Ishikawa (cell line): ENCODE measurements around the gene MEPE.
A peak's percentile ranks its signal among the peaks of the same experiment; 100 is the strongest.

Experiments used
- CEBPB ChIP-seq: IDR thresholded peaks from 2 replicates; pipeline ENCODE4 v1.6.1; 2012
- CREB1 ChIP-seq: IDR thresholded peaks from 2 replicates; pipeline ENCODE4 v1.6.1; 2012; ENCODE audit warnings: low read depth
- EGR1 ChIP-seq: IDR thresholded peaks from 2 replicates; pipeline ENCODE4 v1.6.1; 2012
- EP300 ChIP-seq: IDR thresholded peaks from 2 replicates; pipeline ENCODE4 v1.6.1; 2012; ENCODE audit warnings: borderline replicate concordance
- FOXM1 ChIP-seq: IDR thresholded peaks from 2 replicates; pipeline ENCODE4 v1.6.1; 2012; ENCODE audit warnings: low read depth, borderline replicate concordance
- MAX ChIP-seq: IDR thresholded peaks from 2 replicates; pipeline ENCODE4 v1.6.1; 2012
- NFIC ChIP-seq: IDR thresholded peaks from 2 replicates; pipeline ENCODE4 v1.6.1; 2012
- RAD21 ChIP-seq: IDR thresholded peaks from 2 replicates; pipeline ENCODE4 v1.6.1; 2012; ENCODE audit warnings: low read depth
- REST ChIP-seq: IDR thresholded peaks from 2 replicates; pipeline ENCODE4 v1.6.1; 2012; ENCODE audit warnings: low read depth, mild to moderate bottlenecking
- TAF1 ChIP-seq: IDR thresholded peaks from 2 replicates; pipeline ENCODE4 v1.6.1; 2012; ENCODE audit warnings: low read depth, mild to moderate bottlenecking
- TCF12 ChIP-seq: IDR thresholded peaks from 2 replicates; pipeline ENCODE4 v1.6.1; 2012; ENCODE audit warnings: low read depth
- TEAD4 ChIP-seq: IDR thresholded peaks from 2 replicates; pipeline ENCODE4 v1.6.1; 2012
- YY1 ChIP-seq: IDR thresholded peaks from 2 replicates; pipeline ENCODE4 v1.6.1; 2012; ENCODE audit warnings: low read depth
- ZBTB7A ChIP-seq: IDR thresholded peaks from 2 replicates; pipeline ENCODE4 v1.6.1; 2012; ENCODE audit warnings: low read depth
- TF ChIP-seq, protein P1 (sequence below): IDR thresholded peaks from 2 replicates; pipeline ENCODE4 v1.6.1; 2012

MEPE gene

GRCh38 chr4:87851332-87851731, 18.6 kb downstream of the MEPE start:
- no peak for TF ChIP-seq RAD21
- TF ChIP-seq MAX: no peak
- no peak for TF ChIP-seq EP300
- no peak for TF ChIP-seq REST
- no peak for TF ChIP-seq TAF1
- TF ChIP-seq, protein P1, sequence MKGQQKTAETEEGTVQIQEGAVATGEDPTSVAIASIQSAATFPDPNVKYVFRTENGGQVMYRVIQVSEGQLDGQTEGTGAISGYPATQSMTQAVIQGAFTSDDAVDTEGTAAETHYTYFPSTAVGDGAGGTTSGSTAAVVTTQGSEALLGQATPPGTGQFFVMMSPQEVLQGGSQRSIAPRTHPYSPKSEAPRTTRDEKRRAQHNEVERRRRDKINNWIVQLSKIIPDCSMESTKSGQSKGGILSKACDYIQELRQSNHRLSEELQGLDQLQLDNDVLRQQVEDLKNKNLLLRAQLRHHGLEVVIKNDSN: no peak
- TF ChIP-seq ZBTB7A: no peak
- TF ChIP-seq NFIC: no peak
- no peak for TF ChIP-seq CREB1

DNA sequence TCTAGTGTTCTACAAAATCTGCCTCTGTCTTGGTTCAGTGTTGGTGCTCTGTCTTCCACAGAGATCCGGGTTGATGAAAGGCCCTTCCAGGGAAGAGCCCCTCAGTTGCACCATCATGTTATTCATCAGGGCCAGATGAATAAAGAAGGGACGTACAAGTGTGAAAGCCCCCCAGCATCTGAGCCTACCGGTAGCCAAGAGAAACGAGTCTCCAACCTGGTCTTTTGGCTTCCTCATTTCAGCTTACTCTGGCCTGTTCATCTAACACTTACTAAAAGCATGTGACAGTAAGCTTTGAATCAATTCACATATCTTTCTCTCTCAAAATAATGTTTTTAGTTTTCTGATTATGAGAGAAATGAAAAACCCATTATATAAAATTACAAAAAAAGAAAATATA, 19.2 kb downstream of the MEPE start:
- TF ChIP-seq ZBTB7A (no peak), TCF12 (no peak), CEBPB (no peak), EP300 (no peak), RAD21 (no peak)

DNA sequence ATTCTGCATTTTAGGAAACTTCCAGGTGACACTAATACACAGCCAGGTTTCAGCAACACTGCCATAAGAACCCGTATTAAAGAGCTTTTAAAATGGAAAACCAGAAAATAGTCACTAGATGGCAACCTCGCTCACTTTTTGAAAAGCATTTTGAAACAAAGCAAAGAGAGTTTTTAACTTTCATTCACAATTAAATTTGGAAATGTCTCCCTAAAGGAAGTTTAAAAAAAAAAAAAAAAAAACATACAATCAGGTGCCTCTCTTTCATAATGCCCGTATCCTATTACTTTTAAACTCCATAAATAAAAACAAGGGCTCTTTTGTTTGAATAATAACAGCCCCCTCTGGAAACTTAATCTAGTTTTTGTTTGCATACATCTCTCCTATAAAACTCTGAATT, 20.3 kb downstream of the MEPE start:
- TF ChIP-seq CREB1 (no peak), RAD21 (peak; percentile 70), NFIC (no peak), MAX (no peak), TEAD4 (no peak)

- no peak for TF ChIP-seq TAF1
- TF ChIP-seq, protein P1: no peak
- no peak for TF ChIP-seq YY1
- no peak for TF ChIP-seq MAX
- no peak for TF ChIP-seq FOXM1
- no peak for TF ChIP-seq ZBTB7A
- no peak for TF ChIP-seq EP300
- TF ChIP-seq TCF12: no peak
- TF ChIP-seq TEAD4: no peak
- TF ChIP-seq REST: no peak
- no peak for TF ChIP-seq CREB1
- TF ChIP-seq CEBPB: no peak
- no peak for TF ChIP-seq EGR1
- no peak for TF ChIP-seq NFIC
- no peak for TF ChIP-seq RAD21
These were observed 21.1 kb downstream of the MEPE start for GRCh38 chr4:87853891-87854290.

DNA sequence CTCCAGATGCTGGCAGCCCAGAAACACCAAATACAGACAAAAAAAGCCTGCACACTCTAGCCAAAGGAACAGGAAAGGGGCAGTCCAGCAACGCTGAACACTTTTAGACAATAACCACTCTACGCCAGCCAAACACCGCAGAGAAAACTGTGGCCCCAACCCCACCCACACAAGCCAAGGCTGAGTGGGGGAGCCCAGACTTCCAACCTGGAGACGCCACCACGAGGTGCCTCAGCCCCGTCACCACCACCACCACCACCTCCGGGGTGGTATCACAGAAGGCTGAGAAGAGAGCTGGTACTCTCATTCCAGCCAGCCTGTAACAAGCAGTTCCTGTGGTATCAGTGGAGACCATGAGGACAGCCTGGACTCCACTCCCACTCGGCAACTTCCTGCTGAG, 22.8 kb downstream of the MEPE start:
- TF ChIP-seq ZBTB7A (no peak), NFIC (no peak)

DNA sequence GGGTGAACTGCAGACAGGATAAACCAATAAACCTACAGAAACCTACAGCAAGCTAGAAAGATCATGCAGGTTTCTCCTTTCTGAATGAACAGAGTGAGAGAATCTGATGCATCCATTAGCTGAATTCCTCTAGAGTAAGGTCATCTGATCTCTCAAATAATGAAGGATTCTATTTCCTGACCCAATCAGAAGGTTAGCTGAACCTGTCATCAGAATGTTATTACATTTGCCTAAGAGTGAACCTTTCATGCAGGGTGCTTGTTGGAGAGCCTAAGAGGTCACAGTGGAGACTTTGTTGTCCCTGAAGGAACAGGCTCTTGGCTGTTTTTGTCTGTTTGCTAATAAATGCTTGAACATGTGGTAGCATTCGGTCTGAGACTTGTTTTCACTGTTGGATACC, 24.0 kb downstream of the MEPE start:
- TF ChIP-seq TAF1: no peak
- TF ChIP-seq ZBTB7A: no peak
- no peak for TF ChIP-seq EGR1
- TF ChIP-seq CEBPB: no peak
- TF ChIP-seq RAD21: no peak
- TF ChIP-seq NFIC: no peak
- TF ChIP-seq TEAD4: no peak
- TF ChIP-seq MAX: no peak
- no peak for TF ChIP-seq CREB1
- no peak for TF ChIP-seq FOXM1
